ENCODE results near the gene CD68.

- no peak for TF ChIP-seq CTCF (conservative IDR thresholded peaks at IDR 0.05; ENCODE audit: low read length)
- no peak for TF ChIP-seq EZH2phosphoT487 (IDR thresholded peaks at IDR 0.05; ENCODE audit: borderline replicate concordance, low read depth, low read length)
Observed at GRCh38 chr17:7556627-7557026, 22.8 kb upstream of the CD68 start.

All from OCI-LY7 (cell line).